ENCODE results near the gene YLPM1.

The YLPM1 gene

DNA sequence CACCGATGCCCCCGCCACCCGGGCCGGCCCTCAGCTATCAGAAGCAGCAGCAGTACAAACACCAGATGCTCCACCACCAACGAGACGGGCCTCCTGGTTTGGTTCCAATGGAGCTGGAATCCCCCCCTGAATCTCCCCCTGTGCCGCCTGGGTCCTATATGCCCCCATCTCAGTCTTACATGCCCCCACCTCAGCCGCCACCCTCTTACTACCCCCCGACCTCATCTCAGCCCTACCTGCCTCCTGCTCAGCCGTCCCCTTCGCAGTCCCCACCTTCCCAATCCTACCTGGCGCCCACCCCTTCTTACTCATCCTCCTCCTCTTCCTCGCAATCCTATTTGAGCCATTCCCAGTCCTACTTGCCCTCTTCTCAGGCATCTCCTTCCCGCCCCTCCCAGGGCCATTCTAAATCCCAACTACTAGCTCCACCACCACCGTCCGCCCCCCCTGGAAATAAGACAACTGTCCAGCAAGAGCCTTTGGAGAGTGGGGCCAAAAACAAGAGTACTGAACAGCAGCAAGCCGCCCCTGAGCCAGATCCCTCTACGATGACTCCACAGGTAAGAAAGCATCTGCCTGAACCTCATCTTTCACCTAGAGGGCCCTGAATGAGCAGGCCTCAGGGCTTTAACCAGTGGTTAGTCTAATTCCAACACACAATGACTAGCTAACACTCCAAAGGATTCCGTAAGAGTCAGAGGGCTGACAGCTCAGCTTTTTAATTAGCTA is 851 bp downstream of the YLPM1 start:
- H3K4me3 Mint-ChIP-seq, result peak overlapping the region; percentile 99
- H3K9me3 Mint-ChIP-seq, result no peaks in the 10 kb centered on the region
- ATAC-seq, result no peak
- H3K4me1 Mint-ChIP-seq, result peaks cover 52% of the 10 kb centered on the region
- H3K27ac Mint-ChIP-seq, result peak overlapping the region; percentile 96
- peaks cover 20% of the 10 kb centered on the region for H3K36me3 Mint-ChIP-seq
- no peaks in the 10 kb centered on the region for H3K27me3 Mint-ChIP-seq

- Mint-ChIP-seq H3K27ac (peak overlapping the region; percentile 30), H3K9me3 (no peaks in the 10 kb centered on the region), H3K4me1 (peaks cover 56% of the 10 kb centered on the region), H3K36me3 (peaks cover 22% of the 10 kb centered on the region), H3K27me3 (no peaks in the 10 kb centered on the region), H3K4me3 (peak overlapping the region; percentile 47)
- no peak for ATAC-seq
Observed at GRCh38 chr14:74765721-74766120, 2.6 kb downstream of the YLPM1 start.

- Mint-ChIP-seq H3K27ac (no peak overlapping the region), H3K4me3 (no peak overlapping the region), H3K4me1 (peaks cover 47% of the 10 kb centered on the region), H3K27me3 (no peaks in the 10 kb centered on the region), H3K9me3 (no peaks in the 10 kb centered on the region), H3K36me3 (peaks cover 28% of the 10 kb centered on the region)
- no peak for ATAC-seq
Observed at GRCh38 chr14:74771399-74771798, 8.3 kb downstream of the YLPM1 start.

DNA sequence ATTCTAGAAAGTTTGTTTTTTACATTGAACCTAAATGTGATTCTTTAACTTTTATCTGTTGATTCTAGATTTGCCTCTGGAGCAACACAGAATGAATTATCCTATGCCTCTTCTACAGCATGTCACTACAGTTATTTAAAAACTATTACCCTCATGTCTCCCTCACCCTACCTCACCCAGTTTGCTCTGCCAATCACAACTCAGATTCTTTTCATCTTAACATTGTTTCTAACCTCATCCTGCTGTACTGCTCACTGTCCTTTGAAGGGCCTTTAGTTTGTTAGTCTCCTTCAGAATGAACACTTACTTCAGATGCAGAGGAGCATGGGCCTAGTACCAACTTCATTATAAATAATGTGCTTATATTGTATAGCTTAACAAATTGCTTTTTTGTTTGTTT is 21.5 kb downstream of the YLPM1 start:
- no peak overlapping the region for H3K27ac Mint-ChIP-seq
- no peak overlapping the region for H3K4me3 Mint-ChIP-seq
- H3K27me3 Mint-ChIP-seq, result no peaks in the 10 kb centered on the region
- H3K36me3 Mint-ChIP-seq, result peaks cover 74% of the 10 kb centered on the region
- H3K4me1 Mint-ChIP-seq, result peaks cover 15% of the 10 kb centered on the region
- H3K9me3 Mint-ChIP-seq, result no peaks in the 10 kb centered on the region
- ATAC-seq, result no peak

GRCh38 chr14:74785056-74785613 is 22.0 kb downstream of the YLPM1 start:
- Mint-ChIP-seq H3K4me1 (peaks cover 15% of the 10 kb centered on the region), H3K27me3 (no peaks in the 10 kb centered on the region), H3K9me3 (no peaks in the 10 kb centered on the region), H3K36me3 (peaks cover 74% of the 10 kb centered on the region), H3K4me3 (no peak overlapping the region), H3K27ac (no peak overlapping the region)
- ATAC-seq, result no peak

GRCh38 chr14:74786796-74787315 is 23.7 kb downstream of the YLPM1 start:
- ATAC-seq, result no peak
- peaks cover 68% of the 10 kb centered on the region for H3K36me3 Mint-ChIP-seq
- peaks cover 4% of the 10 kb centered on the region for H3K9me3 Mint-ChIP-seq
- no peak overlapping the region for H3K27ac Mint-ChIP-seq
- H3K4me1 Mint-ChIP-seq, result peaks cover 15% of the 10 kb centered on the region
- H3K27me3 Mint-ChIP-seq, result no peaks in the 10 kb centered on the region
- H3K4me3 Mint-ChIP-seq, result no peak overlapping the region

DNA sequence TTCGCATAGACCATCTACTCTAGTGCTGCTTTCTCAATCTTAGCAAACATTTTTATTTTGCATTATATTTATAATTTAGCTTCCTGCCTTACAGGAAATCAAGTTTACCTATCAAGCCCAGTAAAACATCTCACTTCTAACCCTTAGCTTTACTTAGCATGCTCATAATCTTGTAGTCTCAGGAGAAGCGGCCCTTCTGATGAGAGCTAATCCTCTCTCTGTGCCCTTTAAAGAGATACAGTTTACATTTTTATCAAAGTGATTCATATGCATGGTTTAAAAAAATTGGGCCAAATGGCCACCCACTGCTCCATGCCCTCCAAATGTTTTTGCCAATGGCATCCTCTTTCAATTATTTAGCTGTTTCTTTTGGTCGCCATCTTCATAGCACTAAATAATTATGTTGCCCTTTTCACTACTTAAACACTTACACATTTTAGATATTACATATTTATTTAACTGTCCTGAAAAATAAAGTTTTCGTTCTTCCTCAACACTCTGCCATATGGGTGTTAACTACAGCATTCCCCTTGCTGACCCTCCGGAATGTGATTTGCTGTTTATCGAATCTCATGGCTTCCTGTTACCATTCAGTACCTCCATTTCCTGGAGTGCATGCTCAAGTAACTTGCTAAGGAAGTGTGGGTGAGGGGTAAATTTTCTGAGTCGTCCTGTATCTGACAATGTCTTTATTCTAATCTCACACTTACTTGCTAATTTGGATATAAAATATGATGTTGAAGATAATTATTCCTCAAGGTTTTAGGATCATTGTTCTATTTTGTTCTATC is 29.3 kb downstream of the YLPM1 start:
- peak overlapping the region; percentile 72 for H3K27ac Mint-ChIP-seq
- no peak for ATAC-seq
- no peaks in the 10 kb centered on the region for H3K27me3 Mint-ChIP-seq
- peaks cover 51% of the 10 kb centered on the region for H3K4me1 Mint-ChIP-seq
- peaks cover 65% of the 10 kb centered on the region for H3K36me3 Mint-ChIP-seq
- H3K9me3 Mint-ChIP-seq, result peaks cover 4% of the 10 kb centered on the region
- H3K4me3 Mint-ChIP-seq, result peak overlapping the region; percentile 18

DNA sequence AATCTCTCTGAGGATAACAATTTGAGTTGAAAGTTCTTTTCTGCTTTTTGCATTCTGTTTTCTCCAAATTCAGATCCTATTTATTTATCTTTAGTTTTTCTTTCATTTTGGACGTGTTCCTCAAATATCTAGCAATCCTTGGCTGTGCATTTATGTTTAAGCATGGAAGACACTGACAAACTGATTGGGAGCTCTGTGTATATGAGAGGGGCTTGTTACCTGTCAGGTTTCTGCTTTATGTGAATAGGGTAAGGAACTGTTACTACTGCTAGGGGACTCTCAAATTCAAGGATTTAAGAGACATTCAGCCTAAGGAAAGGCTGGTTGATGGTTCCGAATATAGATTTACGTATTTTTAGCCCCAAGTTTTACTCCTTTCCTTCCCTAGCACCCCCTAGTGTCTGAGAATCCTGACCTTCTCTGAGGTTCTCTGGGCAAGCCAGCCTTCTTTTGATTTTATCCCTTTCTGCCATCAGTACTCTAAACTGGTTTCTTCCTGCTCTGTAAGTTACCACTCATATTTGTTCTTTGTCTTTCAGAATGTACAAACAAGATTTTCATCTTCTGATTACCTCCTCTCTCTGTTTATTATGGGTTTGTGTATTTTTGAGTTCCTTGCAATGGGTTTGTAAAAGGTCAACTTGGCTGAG is 30.5 kb downstream of the YLPM1 start:
- peaks cover 58% of the 10 kb centered on the region for H3K4me1 Mint-ChIP-seq
- no peaks in the 10 kb centered on the region for H3K27me3 Mint-ChIP-seq
- H3K27ac Mint-ChIP-seq, result peak overlapping the region; percentile 72
- no peak overlapping the region for H3K4me3 Mint-ChIP-seq
- H3K36me3 Mint-ChIP-seq, result peaks cover 69% of the 10 kb centered on the region
- ATAC-seq, result no peak
- peaks cover 4% of the 10 kb centered on the region for H3K9me3 Mint-ChIP-seq

DNA sequence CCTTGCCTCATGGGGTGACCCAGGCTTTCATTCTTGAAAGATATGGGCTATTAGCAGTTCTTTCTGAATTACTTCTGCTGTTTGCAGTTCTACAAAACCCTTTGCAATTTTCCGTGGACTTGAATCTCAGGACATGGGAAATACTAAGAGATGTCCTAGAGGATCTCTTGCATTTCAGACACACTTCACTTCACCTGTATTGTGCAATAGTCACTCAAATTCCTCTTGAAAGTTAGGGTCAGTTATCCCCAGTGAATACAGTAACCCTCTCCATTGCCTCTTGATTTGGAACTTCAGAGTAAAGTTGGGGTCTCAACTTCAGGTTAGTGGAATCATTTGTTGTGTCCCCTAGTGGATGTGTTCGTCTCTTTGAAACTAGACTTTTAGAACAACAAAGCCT is 31.8 kb downstream of the YLPM1 start:
- H3K4me3 Mint-ChIP-seq, result no peak overlapping the region
- H3K36me3 Mint-ChIP-seq, result peaks cover 75% of the 10 kb centered on the region
- no peak overlapping the region for H3K27ac Mint-ChIP-seq
- H3K4me1 Mint-ChIP-seq, result peaks cover 65% of the 10 kb centered on the region
- ATAC-seq, result no peak
- H3K27me3 Mint-ChIP-seq, result no peaks in the 10 kb centered on the region
- peaks cover 4% of the 10 kb centered on the region for H3K9me3 Mint-ChIP-seq

DNA sequence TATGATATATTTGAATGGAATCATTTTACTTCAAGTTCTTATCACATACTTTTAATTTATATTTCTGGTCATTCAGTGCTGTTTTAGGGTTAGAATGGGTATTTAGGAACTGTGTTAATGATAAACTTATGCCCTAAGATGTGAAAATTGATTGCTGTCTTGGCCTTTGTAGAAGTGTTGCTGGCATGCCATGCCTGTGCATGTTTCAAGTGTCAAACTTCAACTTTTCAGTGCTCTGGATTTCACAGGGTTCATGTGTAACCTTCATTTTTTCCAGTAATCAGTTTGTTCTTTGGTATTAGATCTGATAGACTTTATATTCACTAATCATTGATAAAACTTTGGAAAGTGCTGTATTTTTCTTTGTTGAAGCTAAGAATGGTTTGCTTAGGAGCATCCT is 36.6 kb downstream of the YLPM1 start:
- Mint-ChIP-seq H3K36me3 (peaks cover 60% of the 10 kb centered on the region), H3K4me3 (no peak overlapping the region), H3K27me3 (no peaks in the 10 kb centered on the region), H3K4me1 (peaks cover 30% of the 10 kb centered on the region), H3K27ac (no peak overlapping the region), H3K9me3 (no peaks in the 10 kb centered on the region)
- ATAC-seq, result no peak

GRCh38 chr14:74800780-74801179 is 37.7 kb downstream of the YLPM1 start:
- no peak overlapping the region for H3K4me3 Mint-ChIP-seq
- no peaks in the 10 kb centered on the region for H3K27me3 Mint-ChIP-seq
- H3K4me1 Mint-ChIP-seq, result peaks cover 21% of the 10 kb centered on the region

GRCh38 chr14:74801396-74801795 is 38.3 kb downstream of the YLPM1 start:
- ATAC-seq, result no peak
- Mint-ChIP-seq H3K9me3 (no peaks in the 10 kb centered on the region), H3K27ac (no peak overlapping the region), H3K27me3 (no peaks in the 10 kb centered on the region), H3K4me3 (no peak overlapping the region), H3K4me1 (peaks cover 16% of the 10 kb centered on the region), H3K36me3 (peaks cover 50% of the 10 kb centered on the region)

More at GRCh38 chr14:74800780-74801179, 37.7 kb downstream of the YLPM1 start:
- Mint-ChIP-seq H3K27ac (no peak overlapping the region), H3K9me3 (no peaks in the 10 kb centered on the region), H3K36me3 (peaks cover 55% of the 10 kb centered on the region)
- no peak for ATAC-seq

- Mint-ChIP-seq H3K27ac (peak overlapping the region; percentile 20), H3K27me3 (no peaks in the 10 kb centered on the region), H3K9me3 (no peaks in the 10 kb centered on the region), H3K36me3 (peaks cover 43% of the 10 kb centered on the region), H3K4me1 (peaks cover under 1% of the 10 kb centered on the region), H3K4me3 (no peak overlapping the region)
- ATAC-seq, result no peak
Observed at GRCh38 chr14:74804219-74804825, 41.2 kb downstream of the YLPM1 start.

DNA sequence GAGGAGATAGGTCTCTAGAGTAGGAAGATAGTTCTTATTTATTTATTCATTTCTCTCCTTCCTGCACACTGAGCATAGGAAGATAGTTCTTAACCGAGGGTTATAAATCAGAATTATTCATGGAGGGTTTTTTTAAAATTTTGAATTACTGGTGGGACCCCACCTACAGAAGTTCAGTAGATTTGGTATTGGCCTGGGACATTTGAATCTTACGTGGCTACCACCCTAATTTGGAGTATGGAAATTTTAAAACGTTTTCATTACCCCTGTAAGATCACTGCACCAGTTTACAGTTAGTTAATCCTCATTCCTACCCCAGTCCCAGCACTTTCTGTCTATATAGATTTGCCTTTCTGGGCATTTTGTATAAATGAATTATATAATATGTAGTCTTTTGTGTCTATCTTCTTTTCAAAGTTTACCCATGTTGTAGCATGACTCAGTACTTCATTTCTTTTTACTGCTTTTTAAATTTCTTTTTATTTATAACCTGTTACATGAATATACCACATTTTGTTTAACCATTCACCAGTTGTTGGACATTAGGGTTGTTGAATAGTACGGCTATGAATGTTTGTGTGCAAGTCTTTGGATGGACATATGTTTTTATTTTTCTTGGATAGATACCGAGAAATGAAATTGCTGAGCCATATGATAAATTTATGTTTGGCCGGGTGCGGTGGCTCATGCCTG is 44.9 kb downstream of the YLPM1 start:
- H3K27ac Mint-ChIP-seq, result no peak overlapping the region
- no peaks in the 10 kb centered on the region for H3K4me1 Mint-ChIP-seq
- H3K27me3 Mint-ChIP-seq, result no peaks in the 10 kb centered on the region
- H3K9me3 Mint-ChIP-seq, result no peaks in the 10 kb centered on the region
- peaks cover 51% of the 10 kb centered on the region for H3K36me3 Mint-ChIP-seq
- H3K4me3 Mint-ChIP-seq, result no peak overlapping the region
- no peak for ATAC-seq

Measured in stimulated activated memory B cell treated with anti-CD40 and anti-IgM and Interleukin-4, amounts not matched to agents 10 μg/mL and 1 μg/mL and 100 μg/mL, for 72 hours (primary cell).